Naive thymus-derived CD4-positive, alpha-beta T cell (primary cell): ENCODE measurements around the gene TEAD2. TPM values are rescaled to one million over a fixed set of nuclear protein-coding genes. Genes with fewer than 3 reads are reported as not detected.

Experiments used
- ATAC-seq: fragments of 150-1000 bp; cut with Tn5 transposase; 2 replicates; pipeline ENCODE4 v1.10.0; 2021; ENCODE audit warnings: mild to moderate bottlenecking, moderate library complexity
- CTCF ChIA-PET: fragments of 350-600 bp; sonication (Branson Sonifier 250); formaldehyde crosslinking; loops from one replicate; lab custom pipeline; 2021; ENCODE audit warnings: antibody characterized with exemption; lab: Charles Lee
- POLR2A ChIA-PET: fragments of 350-600 bp; sonication (Branson Sonifier 250); formaldehyde crosslinking; loops from one replicate; lab custom pipeline; 2021; ENCODE audit warnings: antibody characterized with exemption, inconsistent platforms; lab: Charles Lee
- DNase-seq, 9 donors: peaks; one replicate each; pipeline versions ENCODE4 v3.0.0 to v3.0.0-alpha.2; 2020 to 2022; ENCODE audit warnings: mixed read lengths in 1 of 9
- H3K27ac ChIP-seq: one replicate; pipeline ENCODE4 v1.7.0; 2013; ENCODE audit warnings: mild to moderate bottlenecking, low read depth, low read length, moderate library complexity
- H3K27me3 ChIP-seq, 2 donors: one replicate each; pipeline ENCODE4 v1.7.0; 2013; ENCODE audit warnings: low read length in 2 of 2, mild to moderate bottlenecking in 2 of 2, moderate library complexity in 2 of 2; ENCODE audit not compliant: control insufficient read depth in 2 of 2, insufficient read depth in 2 of 2
- H3K36me3 ChIP-seq, 3 experiments: 1 replicate in 2 of 3; 2 replicates in 1 of 3; pipeline ENCODE4 v1.7.0; 2013; ENCODE audit warnings: low read length in 3 of 3, mild to moderate bottlenecking in 3 of 3, moderate library complexity in 1 of 3; ENCODE audit not compliant: insufficient read depth in 3 of 3, control insufficient read depth in 2 of 3
- H3K4me1 ChIP-seq, 2 donors: one replicate each; pipeline ENCODE4 v1.7.0; 2013; ENCODE audit warnings: low read length in 2 of 2, mild to moderate bottlenecking in 2 of 2, moderate library complexity in 1 of 2; ENCODE audit not compliant: control insufficient read depth in 2 of 2, insufficient read depth in 2 of 2
- H3K4me3 ChIP-seq: 2 replicates; pipeline ENCODE4 v1.7.0; 2013; ENCODE audit warnings: mild to moderate bottlenecking, low read length
- H3K9me3 ChIP-seq, 3 experiments: 1 replicate in 2 of 3; 2 replicates in 1 of 3; pipeline ENCODE4 v1.7.0; 2013; ENCODE audit warnings: low read length in 3 of 3; ENCODE audit not compliant: control insufficient read depth in 2 of 3
- H3K27ac Mint-ChIP-seq, 9 donors: one replicate each; pipeline ENCODE4 v1.8.0; 2020 to 2022; ENCODE audit warnings: mixed read lengths in 9 of 9, mild to moderate bottlenecking in 8 of 9, moderate library complexity in 5 of 9, inconsistent platforms in 2 of 9
- H3K27me3 Mint-ChIP-seq, 5 donors: one replicate each; pipeline ENCODE4 v1.8.0; 2021 to 2022; ENCODE audit warnings: mixed read lengths in 5 of 5, mild to moderate bottlenecking in 1 of 5
- H3K36me3 Mint-ChIP-seq, 5 donors: one replicate each; pipeline ENCODE4 v1.8.0; 2020 to 2022; ENCODE audit warnings: mixed read lengths in 5 of 5, mild to moderate bottlenecking in 3 of 5, inconsistent platforms in 1 of 5
- H3K4me1 Mint-ChIP-seq, 7 donors: one replicate each; pipeline ENCODE4 v1.8.0; 2020 to 2022; ENCODE audit warnings: mixed read lengths in 7 of 7, mild to moderate bottlenecking in 3 of 7, inconsistent platforms in 1 of 7
- H3K4me3 Mint-ChIP-seq, 10 donors: one replicate each; pipeline ENCODE4 v1.8.0; 2020 to 2022; ENCODE audit warnings: mild to moderate bottlenecking in 10 of 10, mixed read lengths in 10 of 10, moderate library complexity in 6 of 10, inconsistent platforms in 2 of 10
- H3K9me3 Mint-ChIP-seq, 11 donors: one replicate each; pipeline ENCODE4 v1.8.0; 2020 to 2022; ENCODE audit warnings: mixed read lengths in 11 of 11, mild to moderate bottlenecking in 4 of 11, inconsistent platforms in 1 of 11, moderate library complexity in 1 of 11
- intact Hi-C, 2 donors: fragments of 100-400 bp; cut with micrococcal nuclease; formaldehyde crosslinking; loops; one replicate each; pipeline ENCODE4 v1.15.1; 2023
- polyA plus RNA-seq, 2 donors: library from polyadenylated mRNA; unstranded; fragments of 300-500 nt; fragmentation: Illumina TruSeq; gene quantifications; one replicate each; pipeline ENCODE4 v1.2.3, GENCODE V29; 2021
- total RNA-seq, 6 experiments: library from RNA in 5 of 6; stranded (reverse) in 5 of 6; gene quantifications; 1 replicate in 5 of 6; 2 replicates in 1 of 6; pipeline ENCODE4 v1.2.3 and lab custom pipeline; 2021 to 2026

The TEAD2 gene
- total and polyA plus RNA-seq, 7 experiments from 2014 or later: 0.29 TPM; not detected in 6

DNA sequence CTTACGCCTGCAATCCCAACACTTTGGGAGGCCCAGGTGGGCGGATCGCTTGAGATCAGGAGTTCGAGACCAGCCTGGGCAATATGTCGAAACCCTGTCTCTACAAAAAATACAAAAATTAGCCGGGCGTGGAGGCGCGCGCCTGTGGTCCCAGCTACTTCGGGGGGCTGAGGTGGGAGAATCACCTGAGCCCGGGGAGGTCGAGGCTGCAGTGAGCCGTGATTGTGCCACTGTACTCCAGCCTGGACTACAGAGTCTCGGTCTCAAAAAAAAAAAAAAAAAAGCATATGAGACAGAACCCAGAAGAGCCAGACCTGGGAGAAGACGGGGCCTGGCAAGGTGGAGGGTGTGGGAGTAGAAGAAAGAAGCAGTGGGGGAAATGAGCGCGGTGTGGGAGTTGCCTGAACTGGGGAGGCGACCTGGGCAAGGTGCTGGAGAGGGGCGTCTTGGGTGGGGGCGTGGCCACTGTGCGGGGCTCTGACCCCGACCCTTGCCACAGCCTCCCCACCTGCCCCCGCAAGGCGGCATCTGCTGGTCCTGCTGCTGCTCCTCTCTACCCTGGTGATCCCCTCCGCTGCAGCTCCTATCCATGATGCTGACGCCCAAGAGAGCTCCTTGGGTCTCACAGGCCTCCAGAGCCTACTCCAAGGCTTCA, 2.0 kb upstream of the TEAD2 start:
- Mint-ChIP-seq H3K36me3 (peaks cover 0 to 4% (median 0%) of the 10 kb centered on the region in 5 donors), H3K4me1 (peaks cover 5 to 21% (median 12%) of the 10 kb centered on the region in 7 donors), H3K4me3 (no peak overlapping the region), H3K27me3 (peaks cover 0 to 33% (median 16%) of the 10 kb centered on the region in 5 donors), H3K9me3 (peaks cover 0 to 6% (median 4%) of the 10 kb centered on the region in 11 donors), H3K27ac (peak overlapping the region in 1 of 9 donors; percentile 70)
- ChIA-PET CTCF (interaction anchor here (0.6 kb wide), 2 partner anchors 88 to 885 kb away, joined by 3 read pairs; no protein-coding TSS in a partner anchor), POLR2A (no interaction called here)
- H3K27me3 ChIP-seq: peaks cover 5 to 18% of the 10 kb centered on the region in 2 donors
- peak overlapping the region; percentile 47 for H3K4me3 ChIP-seq
- H3K4me1 ChIP-seq: peaks cover 11 to 28% of the 10 kb centered on the region in 2 donors
- H3K27ac ChIP-seq: no peak overlapping the region
- peaks cover 0 to 5% (median 5%) of the 10 kb centered on the region in 3 experiments for H3K9me3 ChIP-seq
- DNase-seq (no peak), ATAC-seq (no peak)
- H3K36me3 ChIP-seq: no peaks in the 10 kb centered on the region
- intact Hi-C loops: loop anchor here in 1 of 2 donors (5.0 kb wide), 1 partner anchor 62 kb away; no protein-coding TSS in a partner anchor

DNA sequence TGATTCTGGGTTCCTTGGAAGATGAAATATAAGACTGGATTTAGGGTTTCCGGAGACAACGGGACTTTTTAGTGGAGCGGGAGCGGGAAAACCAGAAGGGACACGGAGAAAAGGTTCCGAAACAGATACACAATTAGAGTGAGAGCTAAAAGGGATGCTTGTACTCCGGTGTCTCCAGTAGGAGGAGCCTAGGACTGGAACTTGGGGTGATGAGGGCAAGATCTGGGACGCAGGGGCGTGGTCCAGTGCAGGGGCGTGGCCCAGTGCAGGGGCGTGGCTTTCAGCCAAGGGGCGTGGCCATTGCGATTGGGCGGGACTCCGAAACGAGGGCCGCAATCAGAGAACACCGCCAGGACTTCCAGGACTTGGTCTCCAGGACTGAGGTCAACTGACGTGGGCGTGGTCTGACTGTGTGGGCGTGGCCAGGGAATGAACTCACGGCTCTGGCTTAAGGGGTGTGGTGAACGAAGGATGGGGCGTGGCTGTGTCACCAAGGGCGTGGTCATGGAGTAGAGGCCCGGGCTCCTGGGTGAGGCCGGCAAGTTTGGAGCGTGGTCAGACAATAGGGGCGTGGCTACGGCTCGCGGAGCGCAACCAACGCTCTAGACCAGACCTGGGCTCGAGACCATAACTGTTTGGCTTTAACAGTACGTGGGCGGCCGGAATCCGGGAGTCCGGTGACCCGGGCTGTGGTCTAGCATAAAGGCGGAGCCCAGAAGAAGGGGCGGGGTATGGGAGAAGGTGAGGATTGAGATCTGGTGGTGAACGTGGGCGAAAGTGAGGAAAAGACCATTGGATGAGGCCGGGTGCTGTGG, 1.3 kb upstream of the TEAD2 start, which contains the start of gene DKKL1:
Gene DKKL1 (plus strand): TSS at position 610 of the 815 bp plus-strand sequence. CDS start 122 bp downstream, at position 732.
- CTCF ChIA-PET: interaction anchor here (0.6 kb wide), 1 partner anchor 89 kb away, joined by 3 read pairs; no protein-coding TSS in a partner anchor
- ATAC-seq (peak; percentile 93), DNase-seq (peak; percentile 33 to 84 (median 62))
- no peaks in the 10 kb centered on the region for H3K36me3 Mint-ChIP-seq
- Histone ChIP-seq H3K4me3 (peak within 1 kb of the TSS; percentile 47), H3K4me1 (peaks cover 11 to 28% of the 10 kb centered on the region in 2 donors), H3K36me3 (no peaks in the 10 kb centered on the region), H3K9me3 (no peaks in the 10 kb centered on the region), H3K27me3 (peaks cover 5 to 18% of the 10 kb centered on the region in 2 donors), H3K27ac (no peak within 1 kb of the TSS)
- peak within 1 kb of the TSS in 1 of 10 donors; percentile 45 for H3K4me3 Mint-ChIP-seq
- POLR2A ChIA-PET: interaction anchor here (0.6 kb wide), 2 partner anchors 200 to 270 kb away, joined by 4 to 6 read pairs; no protein-coding TSS in a partner anchor
- peaks cover 5 to 21% (median 12%) of the 10 kb centered on the region in 7 donors for H3K4me1 Mint-ChIP-seq
- intact Hi-C loops: loop anchor here (1.0 to 5.0 kb wide), 3 partner anchors 32 to 80 kb away; no protein-coding TSS in a partner anchor
- H3K27ac Mint-ChIP-seq: peak within 1 kb of the TSS in 1 of 9 donors; percentile 70
- H3K27me3 Mint-ChIP-seq: peaks cover 0 to 36% (median 16%) of the 10 kb centered on the region in 5 donors
- H3K9me3 Mint-ChIP-seq: peaks cover 0 to 2% (median 0%) of the 10 kb centered on the region in 11 donors

GRCh38 chr19:49362929-49363267, 682 bp upstream of the TEAD2 start:
- ChIA-PET CTCF (no interaction called here), POLR2A (interaction anchor here (0.6 kb wide), 2 partner anchors 200 to 271 kb away, joined by 4 to 6 read pairs; no protein-coding TSS in a partner anchor)
- H3K36me3 Mint-ChIP-seq: no peaks in the 10 kb centered on the region
- Histone ChIP-seq H3K27ac (no peak overlapping the region), H3K9me3 (no peaks in the 10 kb centered on the region), H3K4me1 (peaks cover 11 to 28% of the 10 kb centered on the region in 2 donors), H3K36me3 (no peaks in the 10 kb centered on the region), H3K4me3 (peak overlapping the region; percentile 47), H3K27me3 (peaks cover 5 to 18% of the 10 kb centered on the region in 2 donors)
- DNase-seq: peak in 6 of 9 donors; percentile 18 to 36 (median 30)
- H3K9me3 Mint-ChIP-seq: peaks cover 0 to 2% (median 0%) of the 10 kb centered on the region in 11 donors
- no peak overlapping the region for H3K4me3 Mint-ChIP-seq
- ATAC-seq: no peak
- peaks cover 0 to 36% (median 16%) of the 10 kb centered on the region in 5 donors for H3K27me3 Mint-ChIP-seq
- H3K27ac Mint-ChIP-seq: no peak overlapping the region
- intact Hi-C loops: loop anchor here (1.0 to 5.0 kb wide), 4 partner anchors 28 to 80 kb away; partner anchors contain the start of gene CD37 (in 2 of the 2)
- H3K4me1 Mint-ChIP-seq: peaks cover 5 to 21% (median 12%) of the 10 kb centered on the region in 7 donors

DNA sequence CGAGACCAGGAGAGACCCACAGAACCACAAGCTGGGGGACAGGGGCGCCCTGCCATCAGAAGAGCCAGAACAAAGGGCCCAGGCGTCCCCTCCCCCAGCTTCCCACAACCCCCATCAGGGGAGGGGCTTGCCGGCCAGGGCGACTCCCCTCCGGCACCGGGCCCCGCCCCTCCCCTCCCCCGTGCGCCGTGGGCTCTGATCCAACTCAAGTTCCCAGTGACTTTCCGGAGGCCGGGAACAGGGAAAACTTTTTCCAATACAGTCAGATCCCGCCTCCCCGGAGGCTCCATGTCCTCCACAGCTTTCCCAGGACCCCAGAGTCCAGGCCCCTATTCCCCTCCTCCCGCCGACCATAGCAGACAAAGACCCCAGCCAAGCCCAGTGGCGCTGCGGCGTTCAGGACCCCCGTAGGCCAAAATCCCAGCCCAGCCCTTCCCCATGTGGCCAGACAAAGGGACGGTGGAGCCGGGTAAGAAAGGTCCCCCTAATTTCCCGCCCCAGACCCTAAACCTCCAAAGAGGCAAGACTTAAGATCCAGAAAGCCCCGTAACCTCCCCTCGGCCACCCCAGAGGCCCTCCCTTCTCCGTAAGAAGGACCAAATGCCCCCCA, 673 bp downstream of the TEAD2 start:
- Mint-ChIP-seq H3K9me3 (peaks cover 0 to 2% (median 0%) of the 10 kb centered on the region in 11 donors), H3K36me3 (no peaks in the 10 kb centered on the region), H3K27me3 (peaks cover 0 to 43% (median 14%) of the 10 kb centered on the region in 5 donors), H3K4me3 (peak overlapping the region in 8 of 10 donors; percentile 8 to 75 (median 52)), H3K4me1 (peaks cover 5 to 25% (median 16%) of the 10 kb centered on the region in 7 donors), H3K27ac (peak overlapping the region in 4 of 9 donors; percentile 37 to 54 (median 40))
- ChIA-PET CTCF (no interaction called here), POLR2A (no interaction called here)
- Histone ChIP-seq H3K9me3 (no peaks in the 10 kb centered on the region), H3K4me1 (peaks cover 11 to 28% of the 10 kb centered on the region in 2 donors), H3K4me3 (no peak overlapping the region), H3K27ac (no peak overlapping the region), H3K27me3 (peaks cover 5 to 18% of the 10 kb centered on the region in 2 donors), H3K36me3 (no peaks in the 10 kb centered on the region)
- intact Hi-C loops: loop anchor here (1.0 to 5.0 kb wide), 2 partner anchors 26 to 59 kb away; partner anchors contain the start of gene CD37 (in 2 of the 2)
- DNase-seq: peak in 1 of 9 donors; percentile 27
- ATAC-seq: no peak

DNA sequence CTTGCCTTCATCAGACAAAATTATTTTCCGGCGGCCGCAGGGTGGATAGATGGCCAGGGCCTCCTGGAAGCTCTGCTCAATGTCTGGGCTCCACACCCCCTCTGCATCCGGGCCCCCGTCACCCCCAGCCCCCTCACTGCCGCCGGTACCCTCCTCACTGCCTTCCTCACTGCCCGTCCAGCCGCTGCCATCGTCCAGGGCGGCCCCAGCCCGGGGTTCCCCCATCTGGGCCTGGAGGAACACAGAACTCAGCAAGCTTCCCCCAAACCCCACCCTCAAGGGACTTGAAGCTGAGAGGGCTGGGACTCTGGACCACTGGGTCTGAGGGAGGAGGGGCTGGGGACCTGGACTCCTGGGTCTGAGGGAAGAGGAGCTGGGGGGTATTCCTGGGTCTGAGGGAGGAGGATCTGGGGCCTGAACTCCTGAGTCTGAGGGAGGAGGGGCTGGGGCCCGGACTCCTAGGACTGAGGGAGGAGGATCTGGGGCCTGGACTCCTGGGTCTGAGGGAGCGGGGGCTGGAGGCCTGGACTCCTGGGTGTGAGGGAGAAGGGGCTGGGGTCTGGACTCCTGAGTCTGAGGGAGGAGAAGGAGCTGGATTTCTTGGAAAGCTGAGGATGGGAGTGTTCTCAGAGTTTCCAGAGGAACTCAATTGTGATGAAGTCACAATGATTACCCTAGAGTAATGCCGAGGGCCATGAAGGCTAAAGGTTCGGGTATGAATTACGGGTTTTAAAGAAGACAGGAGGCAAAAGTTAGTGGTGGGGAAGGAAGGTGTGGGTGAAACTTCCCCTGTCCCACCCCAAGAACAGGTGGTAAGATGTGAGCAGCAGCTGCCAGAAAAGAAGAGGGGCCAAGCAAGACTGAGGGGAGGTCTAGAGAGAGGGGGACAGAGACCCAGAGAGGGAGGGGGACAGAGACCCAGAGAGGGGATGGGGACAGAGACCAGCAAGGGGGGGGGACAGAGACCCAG, 2.1 kb downstream of the TEAD2 start:
- Histone ChIP-seq H3K27ac (no peak overlapping the region), H3K9me3 (no peaks in the 10 kb centered on the region), H3K4me1 (peaks cover 11 to 34% of the 10 kb centered on the region in 2 donors), H3K36me3 (no peaks in the 10 kb centered on the region), H3K27me3 (peaks cover 5 to 15% of the 10 kb centered on the region in 2 donors), H3K4me3 (no peak overlapping the region)
- intact Hi-C loops: loop anchor here in 1 of 2 donors (5.0 kb wide), 1 partner anchor 58 kb away; no protein-coding TSS in a partner anchor
- peak overlapping the region in 3 of 9 donors; percentile 7 to 38 (median 17) for H3K27ac Mint-ChIP-seq
- peaks cover 5 to 37% (median 27%) of the 10 kb centered on the region in 7 donors for H3K4me1 Mint-ChIP-seq
- DNase-seq (no peak), ATAC-seq (no peak)
- H3K27me3 Mint-ChIP-seq: peaks cover 0 to 51% (median 13%) of the 10 kb centered on the region in 5 donors
- ChIA-PET CTCF (no interaction called here), POLR2A (interaction anchor here (0.6 to 1.3 kb wide), 4 partner anchors 26 to 276 kb away, joined by 3 to 7 read pairs (median 4); no protein-coding TSS in a partner anchor)
- H3K36me3 Mint-ChIP-seq: no peaks in the 10 kb centered on the region
- H3K9me3 Mint-ChIP-seq: peaks cover 0 to 2% (median 0%) of the 10 kb centered on the region in 11 donors
- H3K4me3 Mint-ChIP-seq: peak overlapping the region in 3 of 10 donors; percentile 33 to 58 (median 44)
